DMS79 (cell line): Measurements from ENCODE around the gene UNC13C.
"Not testable (repeated sequence)": the region's sequence is repeated elsewhere in the genome, so short reads cannot be mapped to it uniquely, and the experiment has no call there.

Experiments used
- DNase-seq: peaks from one replicate; lab custom pipeline; 2025; lab: John Stamatoyannopoulos, UW

The UNC13C gene

GRCh38 chr15:53978253-53978906 is at the start of gene UNC13C:
TSS of gene UNC13C (plus strand) at chr15:53978441. CDS start at chr15:54012904, 34,463 bp downstream.
- DNase-seq: peak; percentile 31

DNA sequence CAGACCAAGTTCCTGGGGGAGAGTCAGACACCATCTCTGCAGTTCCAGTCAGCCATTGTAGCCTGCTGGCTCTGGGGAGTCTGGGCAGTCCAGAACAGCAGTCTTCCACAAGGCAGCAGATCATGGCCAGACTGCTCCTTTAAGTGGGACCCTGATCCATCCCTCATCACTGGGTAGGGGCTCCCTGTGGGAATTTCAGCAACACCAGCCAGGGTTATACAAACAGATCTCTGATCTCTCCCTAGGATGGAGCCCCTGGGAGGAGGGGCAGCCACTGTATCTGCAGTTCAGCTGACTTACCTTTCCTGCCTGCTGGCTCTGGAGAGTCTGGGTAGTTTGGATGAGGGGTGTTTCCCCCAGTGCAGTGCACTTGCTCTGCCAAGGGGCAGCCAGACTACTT is 42.1 kb upstream of the UNC13C start:
- DNase-seq: no peak

- not testable (repeated sequence) for DNase-seq
Observed at GRCh38 chr15:53937632-53938031, 40.6 kb upstream of the UNC13C start.

GRCh38 chr15:53950572-53950971 is 27.7 kb upstream of the UNC13C start:
- DNase-seq: no peak

GRCh38 chr15:53955396-53955795 is 22.8 kb upstream of the UNC13C start:
- no peak for DNase-seq

GRCh38 chr15:53962646-53963561 is 15.3 kb upstream of the UNC13C start:
- DNase-seq: no peak

- DNase-seq: no peak
Observed at GRCh38 chr15:53963801-53964200, 14.4 kb upstream of the UNC13C start.

GRCh38 chr15:53974121-53974520 is 4.1 kb upstream of the UNC13C start:
- no peak for DNase-seq

GRCh38 chr15:53974813-53975212 is 3.4 kb upstream of the UNC13C start:
- no peak for DNase-seq

- DNase-seq: peak; percentile 83
Observed at GRCh38 chr15:53976844-53977392, 1.3 kb upstream of the UNC13C start.

GRCh38 chr15:53979051-53979788 is 979 bp downstream of the UNC13C start:
- no peak for DNase-seq

GRCh38 chr15:53980021-53980420 is 1.8 kb downstream of the UNC13C start:
- no peak for DNase-seq

DNA sequence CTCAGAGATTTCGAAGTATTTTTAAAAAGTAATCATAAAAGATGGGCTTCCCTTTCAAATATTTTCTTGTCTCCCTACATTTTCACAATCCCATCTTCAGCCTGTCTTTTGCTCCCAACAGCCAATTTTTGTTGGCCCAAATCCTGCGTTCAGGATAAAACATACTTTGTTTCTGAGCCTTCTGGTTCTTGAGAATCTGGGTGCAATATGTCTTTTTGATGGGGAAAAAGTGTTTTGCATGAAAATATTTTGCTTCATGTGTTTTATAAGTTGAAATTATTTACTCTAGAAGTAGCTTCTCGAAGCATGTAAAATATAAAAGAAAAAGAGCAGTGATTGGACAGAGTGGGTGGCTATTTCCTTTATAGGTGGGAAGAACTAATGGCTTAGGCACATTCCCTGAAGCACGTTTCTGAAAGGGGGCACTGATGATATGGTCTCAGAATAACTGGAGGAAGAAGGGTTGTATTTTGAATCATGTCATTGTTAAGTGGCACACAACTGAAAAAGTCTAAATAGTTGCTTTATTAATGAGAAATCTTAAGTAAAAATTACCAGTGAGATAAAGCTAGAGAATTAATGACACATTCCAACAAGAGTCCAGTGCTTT is 3.9 kb downstream of the UNC13C start:
- no peak for DNase-seq

- no peak for DNase-seq
Observed at GRCh38 chr15:53982876-53983275, 4.6 kb downstream of the UNC13C start.

DNA sequence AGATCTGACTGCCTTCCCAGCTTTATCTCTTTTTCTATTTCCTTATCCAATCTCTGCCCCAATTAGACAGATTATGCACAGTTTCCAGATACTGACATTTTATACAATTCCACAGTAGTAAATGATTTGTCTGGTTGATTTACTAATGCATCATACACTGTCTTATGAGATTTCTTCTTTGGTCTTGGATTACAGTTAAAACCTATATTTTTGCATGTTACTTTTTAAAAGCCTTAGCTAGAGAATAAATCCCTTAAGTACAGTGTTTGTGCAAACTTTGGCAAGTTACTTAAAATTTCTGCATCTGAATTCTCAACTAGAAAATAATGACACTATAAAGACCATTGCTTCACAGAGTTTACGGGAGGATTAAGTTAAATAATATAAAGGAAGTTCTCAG is 6.0 kb downstream of the UNC13C start:
- DNase-seq: no peak

GRCh38 chr15:53985562-53985961 is 7.3 kb downstream of the UNC13C start:
- no peak for DNase-seq

- no peak for DNase-seq
Observed at GRCh38 chr15:53987480-53987879, 9.2 kb downstream of the UNC13C start.

GRCh38 chr15:54007256-54007655 is 29.0 kb downstream of the UNC13C start:
- no peak for DNase-seq

DNA sequence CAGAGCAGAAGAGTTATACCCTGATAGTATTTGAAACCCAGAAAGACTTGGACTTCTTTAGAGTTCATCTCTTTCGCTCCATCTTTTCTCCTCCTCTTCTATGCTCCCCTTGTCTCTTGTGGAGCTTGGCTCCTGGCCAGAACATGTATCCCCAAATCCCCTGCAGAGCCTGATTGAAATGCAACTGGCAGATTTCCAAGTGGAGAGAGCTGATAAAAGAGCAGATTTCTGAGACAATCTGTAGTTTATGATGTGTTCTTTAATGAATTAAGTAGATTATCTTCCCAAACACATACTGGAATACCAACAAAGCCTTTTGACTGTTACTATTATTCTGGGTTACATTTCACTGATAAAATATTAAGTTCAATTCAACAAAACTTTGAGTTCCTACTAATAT is 33.4 kb downstream of the UNC13C start:
- DNase-seq: no peak

DNA sequence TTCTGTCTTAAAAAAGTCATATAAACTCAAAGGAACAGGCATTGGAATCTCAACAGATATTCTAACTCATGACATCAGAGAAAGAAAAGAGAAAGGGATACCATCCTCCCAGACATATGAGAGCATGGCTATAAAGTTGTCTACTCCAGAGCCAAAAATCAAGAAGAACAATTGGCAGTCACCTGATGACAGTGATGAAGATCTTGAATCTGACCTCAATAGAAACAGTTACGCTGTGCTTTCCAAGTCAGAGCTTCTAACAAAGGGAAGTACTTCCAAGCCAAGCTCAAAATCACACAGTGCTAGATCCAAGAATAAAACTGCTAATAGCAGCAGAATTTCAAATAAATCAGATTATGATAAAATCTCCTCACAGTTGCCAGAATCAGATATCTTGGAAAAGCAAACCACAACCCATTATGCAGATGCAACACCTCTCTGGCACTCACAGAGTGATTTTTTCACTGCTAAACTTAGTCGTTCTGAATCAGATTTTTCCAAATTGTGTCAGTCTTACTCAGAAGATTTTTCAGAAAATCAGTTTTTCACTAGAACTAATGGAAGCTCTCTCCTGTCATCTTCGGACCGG is 35.9 kb downstream of the UNC13C start:
- no peak for DNase-seq

- no peak for DNase-seq
Observed at GRCh38 chr15:54017251-54017650, 39.0 kb downstream of the UNC13C start.
